HepG2 (cell line): ENCODE measurements around the gene LTC4S. TPM values are rescaled to one million over a fixed set of nuclear protein-coding genes. Genes with fewer than 3 reads are reported as not detected.

ENCODE experiments used
- ATAC-seq: fragments of 200-7000 bp; cut with Tn5 transposase; 3 replicates; pipeline ENCODE4 v1.9.1; 2020; ENCODE audit warnings: mild to moderate bottlenecking, moderate library complexity
- BruUV-seq: library from RNA; stranded (reverse); fragments of 400-500 nt; replicated peaks from 2 replicates; lab custom pipeline; 2021; lab: Mats Ljungman, UMichigan
- CTCF ChIA-PET: fragments of 300-600 bp; formaldehyde crosslinking; extraction: SDS; loops from one replicate; lab custom pipeline; 2021; ENCODE audit warnings: low total read pairs, inconsistent platforms, low intra/inter-chr PET ratio; lab: Yijun Ruan, JAX
- POLR2A ChIA-PET: fragments of 350-600 bp; sonication (Branson Sonifier 250); formaldehyde crosslinking; loops from one replicate; lab custom pipeline; 2020; ENCODE audit warnings: antibody characterized with exemption, inconsistent platforms; lab: Yijun Ruan, JAX
- DNase-seq: peaks from one replicate; pipeline ENCODE4 v3.0.0-alpha.2; 2015; ENCODE audit warnings: low spot score
- FAIRE-seq: peaks from 3 replicates; lab custom pipeline; 2011; peaks lifted over from hg19 to GRCh38; lab: Jason Lieb, UNC
- H2AFZ ChIP-seq: one replicate; pipeline ENCODE4 v1.6.1; 2011; ENCODE audit warnings: low read length, inconsistent platforms
- H3K27ac ChIP-seq: fragments of 300-600 bp; 3 replicates; pipeline ENCODE4 v1.8.0; 2011; ENCODE audit warnings: mixed run types, mild to moderate bottlenecking, mixed read lengths, low read length, inconsistent platforms; ENCODE audit not compliant: insufficient read depth; ENCODE audit errors: extremely low read length
- H3K27me3 ChIP-seq, 2 experiments: fragments of 200-600 bp in 1 of 2; 2 replicates in 1 of 2; 3 replicates in 1 of 2; pipeline versions ENCODE4 v1.6.0 to v1.8.0; 2011; ENCODE audit warnings: low read length in 2 of 2, mild to moderate bottlenecking in 2 of 2, moderate library complexity in 2 of 2, inconsistent platforms in 1 of 2; ENCODE audit not compliant: insufficient read depth in 2 of 2, control insufficient read depth in 1 of 2
- H3K36me3 ChIP-seq, 2 experiments: fragments of 200-600 bp in 1 of 2; replicated peaks in 1 of 2; 2 replicates in 1 of 2; 3 replicates in 1 of 2; pipeline versions ENCODE4 v1.5.1 to v1.8.0; 2011; ENCODE audit warnings: low read length in 2 of 2, inconsistent platforms in 1 of 2; ENCODE audit not compliant: insufficient read depth in 2 of 2, control insufficient read depth in 1 of 2
- H3K4me1 ChIP-seq: 2 replicates; pipeline ENCODE4 v1.5.1; 2012; ENCODE audit warnings: low read length, inconsistent platforms; ENCODE audit not compliant: insufficient read depth
- H3K4me2 ChIP-seq: 2 replicates; pipeline ENCODE4 v1.6.0; 2011; ENCODE audit warnings: low read depth, low read length, inconsistent platforms
- H3K4me3 ChIP-seq, 3 experiments: fragments of 200-600 bp in 1 of 3; sonication (generic), shearing (Covaris generic) in 1 of 3; replicated peaks in 1 of 3; 2 replicates each; pipeline ENCODE4 v1.5.1; 2011 to 2016; ENCODE audit warnings: low read length in 3 of 3, inconsistent platforms in 2 of 3, low read depth in 2 of 3, mild to moderate bottlenecking in 2 of 3, control low read depth in 1 of 3, mixed read lengths in 1 of 3; ENCODE audit not compliant: insufficient read depth in 1 of 3
- H3K79me2 ChIP-seq: one replicate; pipeline ENCODE4 v1.6.1; 2011; ENCODE audit warnings: low read length, inconsistent platforms; ENCODE audit not compliant: insufficient read depth
- H3K9ac ChIP-seq: 2 replicates; pipeline ENCODE4 v1.6.0; 2011; ENCODE audit warnings: mild to moderate bottlenecking, low read depth, low read length, inconsistent platforms; ENCODE audit not compliant: insufficient read depth
- H3K9me3 ChIP-seq: 2 replicates; pipeline ENCODE4 v1.5.1; 2012; ENCODE audit warnings: mild to moderate bottlenecking, low read length
- H4K20me1 ChIP-seq: 2 replicates; pipeline ENCODE4 v1.6.0; 2011; ENCODE audit warnings: inconsistent platforms, mild to moderate bottlenecking, low read length, moderate library complexity; ENCODE audit not compliant: insufficient read depth
- ATF2 ChIP-seq: sonication (generic); formaldehyde crosslinking; IDR thresholded peaks from 2 replicates; pipeline ENCODE4 v1.4.0; 2020; ENCODE audit warnings: missing genetic modification reagents
- CCDC6 ChIP-seq: sonication (generic); formaldehyde crosslinking; IDR thresholded peaks from 2 replicates; pipeline ENCODE4 v1.8.1; 2022; ENCODE audit warnings: mild to moderate bottlenecking, missing genetic modification reagents, moderate library complexity
- FOSL1 ChIP-seq: sonication (generic); formaldehyde crosslinking; IDR thresholded peaks from 2 replicates; pipeline ENCODE4 v1.9.0; 2021; ENCODE audit warnings: missing genetic modification reagents, borderline replicate concordance
- HOXA3 ChIP-seq: sonication (generic); formaldehyde crosslinking; IDR thresholded peaks from 2 replicates; pipeline ENCODE4 v1.5.0; 2020; ENCODE audit warnings: missing genetic modification reagents
- NPAS2 ChIP-seq: sonication (generic); formaldehyde crosslinking; IDR thresholded peaks from 2 replicates; pipeline ENCODE4 v1.8.0; 2022; ENCODE audit warnings: mild to moderate bottlenecking, missing genetic modification reagents, borderline replicate concordance
- TEF ChIP-seq: sonication (generic); formaldehyde crosslinking; IDR thresholded peaks from 2 replicates; pipeline ENCODE4 v1.5.0; 2020; ENCODE audit warnings: missing genetic modification reagents
- ZNF276 ChIP-seq: sonication (generic); formaldehyde crosslinking; IDR thresholded peaks from 2 replicates; pipeline ENCODE4 v1.4.0; 2020; ENCODE audit warnings: mild to moderate bottlenecking, low read depth, missing genetic modification reagents
- ZNF580 ChIP-seq: IDR thresholded peaks from 2 replicates; pipeline ENCODE4 v1.6.1; 2016; ENCODE audit warnings: low read depth, borderline replicate concordance
- ZSCAN20 ChIP-seq: sonication (generic); formaldehyde crosslinking; IDR thresholded peaks from 2 replicates; pipeline ENCODE4 v1.4.0; 2020; ENCODE audit warnings: missing genetic modification reagents, mild to moderate bottlenecking, borderline replicate concordance
- WGBS: methylation state at CpG from one replicate; pipeline ENCODE4 v1.1.6; 2017; ENCODE audit warnings: low lambda C conversion rate; 5-methylcytosine and 5-hydroxymethylcytosine counted together
- in situ Hi-C: cut with HindIII; loops from 2 replicates; pipeline ENCODE4 v1.10.0; 2017; ENCODE audit warnings: low pct_unique_long_range_greater_than_20kb; ENCODE audit not compliant: extremely low pct_ligation_motif_present
- intact Hi-C: fragments of 100-400 bp; cut with micrococcal nuclease; formaldehyde crosslinking; loops from one replicate; pipeline ENCODE4 v1.10.0; 2022; ENCODE audit not compliant: unreplicated experiment
- polyA plus RNA-seq, 8 experiments: library from polyadenylated mRNA; depleted of rRNA in 3 of 8; stranded (reverse) in 7 of 8; unstranded in 1 of 8; fragments of >200 nt; fragmentation: Illumina TruSeq in 4 of 8; extraction: Trizol in 4 of 8; gene quantifications; 2 replicates each; pipeline versions ENCODE4 v1.2.1 to v1.2.3, GENCODE V29; 2011 to 2016; ENCODE audit warnings: low read depth in 4 of 8, missing spikeins in 1 of 8, mixed read lengths in 1 of 8; ENCODE audit not compliant: insufficient read depth in 1 of 8
- total RNA-seq, 5 experiments: library from RNA; depleted of rRNA; stranded (reverse); fragments of >200 nt; fragmentation: Illumina TruSeq; extraction: Trizol; gene quantifications; 2 replicates each; pipeline ENCODE4 v1.2.3, GENCODE V29; 2016; ENCODE audit warnings: low read depth in 1 of 5
- TF ChIP-seq, protein P1 (sequence below): sonication (generic); formaldehyde crosslinking; IDR thresholded peaks from 2 replicates; pipeline ENCODE4 v1.4.0; 2020; ENCODE audit warnings: low read depth, mild to moderate bottlenecking, missing genetic modification reagents
- TF ChIP-seq, protein P2 (sequence below): sonication (generic); formaldehyde crosslinking; IDR thresholded peaks from 2 replicates; pipeline ENCODE4 v1.4.0; 2020; ENCODE audit warnings: missing genetic modification reagents

The LTC4S gene
- total and polyA plus RNA-seq, 2 of the 13 experiments (the other 11 are each of a cell fraction or from before 2014, with no cell fraction given): 0.35 TPM; not detected in 1

GRCh38 chr5:179812135-179812825, 18.5 kb downstream of the LTC4S start:
- H3K9me3 ChIP-seq: no peaks in the 10 kb centered on the region
- in situ Hi-C loops (no loop called here), intact Hi-C loops (no loop called here)
- no peak overlapping the region for H2AFZ ChIP-seq
- H3K79me2 ChIP-seq: no peaks in the 10 kb centered on the region
- CTCF ChIA-PET: no interaction called here
- H3K4me2 ChIP-seq: no peak overlapping the region
- peaks cover 11 to 19% of the 10 kb centered on the region in 2 experiments; a peak in 4 of 5 replicates for H3K36me3 ChIP-seq
- 97% methylated on average over 17 of the region's 27 CpGs for WGBS
- DNase-seq: no peak
- H4K20me1 ChIP-seq: no peaks in the 10 kb centered on the region
- no peak overlapping the region for H3K4me3 ChIP-seq
- H3K27me3 ChIP-seq: no peaks in the 10 kb centered on the region
- TF ChIP-seq ATF2 (CRISPR knock-in tag) (no peak), NPAS2 (no peak), ZSCAN20 (no peak), HOXA3 (no peak), CCDC6 (no peak), ZNF580 (CRISPR knock-in tag) (no peak), TEF (no peak), FOSL1 (CRISPR knock-in tag) (no peak), ZNF276 (CRISPR knock-in tag) (no peak)
- TF ChIP-seq, protein P1, sequence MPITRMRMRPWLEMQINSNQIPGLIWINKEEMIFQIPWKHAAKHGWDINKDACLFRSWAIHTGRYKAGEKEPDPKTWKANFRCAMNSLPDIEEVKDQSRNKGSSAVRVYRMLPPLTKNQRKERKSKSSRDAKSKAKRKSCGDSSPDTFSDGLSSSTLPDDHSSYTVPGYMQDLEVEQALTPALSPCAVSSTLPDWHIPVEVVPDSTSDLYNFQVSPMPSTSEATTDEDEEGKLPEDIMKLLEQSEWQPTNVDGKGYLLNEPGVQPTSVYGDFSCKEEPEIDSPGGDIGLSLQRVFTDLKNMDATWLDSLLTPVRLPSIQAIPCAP (CRISPR knock-in tag): no peak
- TF ChIP-seq, protein P2, sequence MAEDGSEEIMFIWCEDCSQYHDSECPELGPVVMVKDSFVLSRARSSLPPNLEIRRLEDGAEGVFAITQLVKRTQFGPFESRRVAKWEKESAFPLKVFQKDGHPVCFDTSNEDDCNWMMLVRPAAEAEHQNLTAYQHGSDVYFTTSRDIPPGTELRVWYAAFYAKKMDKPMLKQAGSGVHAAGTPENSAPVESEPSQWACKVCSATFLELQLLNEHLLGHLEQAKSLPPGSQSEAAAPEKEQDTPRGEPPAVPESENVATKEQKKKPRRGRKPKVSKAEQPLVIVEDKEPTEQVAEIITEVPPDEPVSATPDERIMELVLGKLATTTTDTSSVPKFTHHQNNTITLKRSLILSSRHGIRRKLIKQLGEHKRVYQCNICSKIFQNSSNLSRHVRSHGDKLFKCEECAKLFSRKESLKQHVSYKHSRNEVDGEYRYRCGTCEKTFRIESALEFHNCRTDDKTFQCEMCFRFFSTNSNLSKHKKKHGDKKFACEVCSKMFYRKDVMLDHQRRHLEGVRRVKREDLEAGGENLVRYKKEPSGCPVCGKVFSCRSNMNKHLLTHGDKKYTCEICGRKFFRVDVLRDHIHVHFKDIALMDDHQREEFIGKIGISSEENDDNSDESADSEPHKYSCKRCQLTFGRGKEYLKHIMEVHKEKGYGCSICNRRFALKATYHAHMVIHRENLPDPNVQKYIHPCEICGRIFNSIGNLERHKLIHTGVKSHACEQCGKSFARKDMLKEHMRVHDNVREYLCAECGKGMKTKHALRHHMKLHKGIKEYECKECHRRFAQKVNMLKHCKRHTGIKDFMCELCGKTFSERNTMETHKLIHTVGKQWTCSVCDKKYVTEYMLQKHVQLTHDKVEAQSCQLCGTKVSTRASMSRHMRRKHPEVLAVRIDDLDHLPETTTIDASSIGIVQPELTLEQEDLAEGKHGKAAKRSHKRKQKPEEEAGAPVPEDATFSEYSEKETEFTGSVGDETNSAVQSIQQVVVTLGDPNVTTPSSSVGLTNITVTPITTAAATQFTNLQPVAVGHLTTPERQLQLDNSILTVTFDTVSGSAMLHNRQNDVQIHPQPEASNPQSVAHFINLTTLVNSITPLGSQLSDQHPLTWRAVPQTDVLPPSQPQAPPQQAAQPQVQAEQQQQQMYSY: no peak
- TF ChIP-seq, all 625 proteins: peak for 0
- POLR2A ChIA-PET: interaction anchor here (1.0 to 1.8 kb wide), 3 partner anchors 10 to 189 kb away, joined by 3 to 7 read pairs (median 6); partner anchors contain the start of gene HNRNPH1
- no peak overlapping the region for H3K9ac ChIP-seq
- BruUV-seq: no TSS peak
- H3K27ac ChIP-seq: no peak overlapping the region
- H3K4me1 ChIP-seq: peaks cover 6% of the 10 kb centered on the region; the same call in 1 of the 2 replicates
- ATAC-seq (no peak), FAIRE-seq (no peak)
